Activated T-helper 9 cell treated with anti-CD3 and anti-CD28 coated beads, Interleukin-2, amount 50 U/mL, for 16 hours (primary cell): ENCODE data around the gene VAT1.
"Not testable (repeated sequence)": the region's sequence is repeated elsewhere in the genome, so short reads cannot be mapped to it uniquely, and the experiment has no call there.

ENCODE experiments used
- DNase-seq: peaks from one replicate; pipeline ENCODE4 v3.0.0-alpha.2; 2020; ENCODE audit warnings: low read depth

VAT1 gene

DNA sequence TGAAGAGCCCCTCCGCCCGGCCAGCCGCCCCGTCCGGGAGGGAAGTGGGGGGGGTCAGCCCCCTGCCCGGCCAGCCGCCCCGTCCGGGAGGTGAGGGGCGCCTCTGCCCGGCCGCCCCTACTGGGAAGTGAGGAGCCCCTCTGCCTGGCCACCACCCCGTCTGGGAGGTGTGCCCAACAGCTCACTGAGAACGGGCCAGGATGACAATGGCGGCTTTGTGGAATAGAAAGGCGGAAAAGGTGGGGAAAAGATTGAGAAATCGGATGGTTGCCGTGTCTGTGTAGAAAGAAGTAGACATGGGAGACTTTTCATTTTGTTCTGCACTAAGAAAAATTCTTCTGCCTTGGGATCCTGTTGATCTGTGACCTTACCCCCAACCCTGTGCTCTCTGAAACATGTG is 48.9 kb downstream of the VAT1 start:
- DNase-seq = not testable (repeated sequence)

DNA sequence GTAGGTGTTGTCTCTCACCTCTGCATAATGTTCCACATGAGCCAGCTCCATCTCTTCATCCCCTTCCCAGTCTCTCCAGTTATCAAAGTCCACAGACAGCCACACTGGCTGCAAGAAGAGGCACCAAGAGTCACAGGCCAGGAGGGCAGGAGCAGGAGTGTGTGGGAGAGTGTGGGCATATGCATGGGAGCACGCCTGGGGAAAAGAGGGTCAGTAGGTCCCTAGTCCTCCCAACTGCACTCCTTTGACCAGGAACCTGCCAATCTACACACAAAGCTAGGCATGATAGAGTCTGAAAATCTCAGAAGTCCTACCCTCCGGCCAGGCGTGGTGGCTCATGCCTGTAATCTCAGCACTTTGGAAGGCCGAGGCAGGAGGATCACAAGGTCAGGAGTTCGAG is 50.6 kb downstream of the VAT1 start:
- DNase-seq = no peak

GRCh38 chr17:42969001-42969581 is 53.1 kb downstream of the VAT1 start:
- no peak for DNase-seq

DNA sequence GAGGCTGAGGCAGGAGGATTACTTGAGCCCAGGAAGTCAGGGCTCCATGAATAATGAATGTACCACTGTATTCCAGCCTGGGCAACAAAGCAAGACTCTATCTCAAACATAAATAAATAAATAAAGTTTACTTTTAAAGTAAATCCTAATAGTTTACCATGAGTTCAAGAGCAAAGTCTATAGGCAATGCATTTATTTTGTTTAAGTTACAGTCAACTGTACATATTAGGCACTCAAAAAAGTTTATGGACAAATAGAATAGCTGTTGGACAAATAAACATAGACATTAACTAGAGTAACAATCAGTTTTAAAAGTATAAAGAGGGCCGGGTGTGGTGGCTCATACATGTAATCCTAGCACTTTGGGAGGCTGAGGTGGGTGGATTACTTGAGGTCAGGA is 54.3 kb downstream of the VAT1 start:
- no peak for DNase-seq
